A172 (cell line): ENCODE measurements around the gene COPRS. TPM values are rescaled to one million over a fixed set of nuclear protein-coding genes. Genes with fewer than 3 reads are reported as not detected.
A peak's percentile ranks its signal among the peaks of the same experiment; 100 is the strongest.

Experiments used
- DNase-seq: peaks from one replicate; pipeline ENCODE4 v3.0.0-alpha.2; 2015; ENCODE audit warnings: low spot score
- total RNA-seq: library from RNA; depleted of rRNA; stranded (reverse); fragments of >200 nt; shearing (Covaris generic); gene quantifications from 2 replicates; pipeline ENCODE4 v1.2.3, GENCODE V29; 2014; rRNA removed

Gene COPRS, protein sequence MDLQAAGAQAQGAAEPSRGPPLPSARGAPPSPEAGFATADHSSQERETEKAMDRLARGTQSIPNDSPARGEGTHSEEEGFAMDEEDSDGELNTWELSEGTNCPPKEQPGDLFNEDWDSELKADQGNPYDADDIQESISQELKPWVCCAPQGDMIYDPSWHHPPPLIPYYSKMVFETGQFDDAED
- 416 and 441 TPM in 2 replicates for total RNA-seq

GRCh38 chr17:31858642-31859486 is at the start of gene COPRS:
TSS of gene COPRS (minus strand) at chr17:31859244. CDS start at chr17:31859199, 45 bp downstream.
- DNase-seq: peak; percentile 73

GRCh38 chr17:31908386-31908785 is 49.3 kb upstream of the COPRS start:
- no peak for DNase-seq

- peak; percentile 41 for DNase-seq
Measured at GRCh38 chr17:31907342-31907962, 48.4 kb upstream of the COPRS start.

DNA sequence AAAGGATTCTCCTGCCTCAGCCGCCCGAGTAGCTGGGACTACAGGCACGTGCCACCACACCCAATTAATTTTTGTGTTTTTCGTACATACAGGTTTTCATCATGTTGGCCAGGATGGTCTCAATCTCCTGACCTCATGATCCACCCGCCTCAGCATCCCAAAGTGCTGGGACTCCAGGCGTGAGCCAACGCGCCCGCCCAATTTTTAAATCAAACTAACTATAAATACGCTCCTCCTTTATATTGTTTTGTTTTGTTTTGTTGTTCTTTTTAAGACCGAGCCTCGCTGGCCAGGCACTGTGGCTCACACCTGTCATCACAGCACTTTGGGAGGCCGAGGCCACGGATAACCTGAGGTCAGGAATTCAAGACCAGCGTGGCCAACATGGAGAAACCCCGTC is 44.4 kb upstream of the COPRS start:
- DNase-seq: no peak

GRCh38 chr17:31902693-31903092 is 43.6 kb upstream of the COPRS start:
- DNase-seq: no peak

- peak; percentile 33 for DNase-seq
Measured at GRCh38 chr17:31900877-31901276, 41.8 kb upstream of the COPRS start.

- DNase-seq: no peak
Measured at GRCh38 chr17:31888124-31888523, 29.1 kb upstream of the COPRS start.

DNA sequence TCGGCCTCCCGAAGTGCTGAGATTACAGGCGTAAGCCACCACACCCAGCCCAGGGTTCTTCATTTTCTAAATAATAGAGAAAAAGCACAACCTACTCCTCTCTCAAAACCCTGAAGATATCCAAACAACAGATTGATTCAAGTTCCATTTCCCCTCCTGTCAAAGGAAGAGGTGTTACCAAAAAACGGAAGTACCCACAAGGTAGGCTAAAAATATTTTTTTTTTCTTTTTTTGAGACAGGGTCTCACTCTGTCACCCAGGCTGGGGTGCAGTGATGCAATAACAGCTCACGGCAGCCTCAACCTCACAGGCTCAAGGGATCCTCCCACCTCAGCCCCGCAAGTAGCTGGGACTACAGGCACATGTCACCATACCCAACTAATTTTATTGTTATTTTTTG is 23.5 kb upstream of the COPRS start:
- no peak for DNase-seq

DNA sequence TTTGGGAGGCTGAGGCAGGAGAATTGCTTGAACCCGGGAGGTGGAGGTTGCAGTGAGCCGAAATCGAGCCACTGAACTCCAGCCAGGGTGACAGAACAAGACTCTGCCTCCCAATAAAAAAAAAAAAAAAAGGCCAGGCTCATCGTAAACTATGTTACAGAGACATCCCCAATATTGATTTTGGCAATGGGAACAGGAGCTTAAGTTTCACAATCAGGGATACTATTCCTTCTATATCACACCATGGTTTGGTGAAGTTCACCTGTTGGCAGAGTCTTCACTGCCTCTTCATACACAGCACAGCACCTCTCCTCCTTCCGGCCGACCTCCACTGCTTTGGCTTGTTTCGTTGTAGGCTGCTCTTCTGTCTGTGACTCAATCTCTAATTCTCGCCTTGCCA is 21.3 kb upstream of the COPRS start:
- no peak for DNase-seq

GRCh38 chr17:31878703-31879073 is 19.6 kb upstream of the COPRS start:
- no peak for DNase-seq

- peak; percentile 47 for DNase-seq
Measured at GRCh38 chr17:31877911-31878702, 19.1 kb upstream of the COPRS start.

DNA sequence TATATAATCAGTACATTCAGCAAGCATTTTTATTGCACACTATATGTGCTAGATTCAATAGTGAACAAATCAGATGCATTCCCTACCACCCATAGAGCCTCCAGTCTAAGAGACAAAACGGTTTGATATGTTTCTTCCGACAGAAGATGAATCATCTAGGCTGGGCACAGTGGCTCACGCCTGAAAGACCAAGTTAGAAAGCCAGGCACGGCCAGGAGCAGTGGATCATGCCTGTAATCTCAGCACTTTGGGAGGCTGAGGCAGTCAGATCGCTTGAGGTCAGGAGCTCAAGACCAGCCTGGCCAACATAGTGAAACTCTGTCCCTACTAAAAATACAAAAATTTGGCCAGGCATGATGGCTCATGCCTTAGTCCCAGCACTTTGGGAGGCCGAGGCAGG is 18.3 kb upstream of the COPRS start:
- no peak for DNase-seq

DNA sequence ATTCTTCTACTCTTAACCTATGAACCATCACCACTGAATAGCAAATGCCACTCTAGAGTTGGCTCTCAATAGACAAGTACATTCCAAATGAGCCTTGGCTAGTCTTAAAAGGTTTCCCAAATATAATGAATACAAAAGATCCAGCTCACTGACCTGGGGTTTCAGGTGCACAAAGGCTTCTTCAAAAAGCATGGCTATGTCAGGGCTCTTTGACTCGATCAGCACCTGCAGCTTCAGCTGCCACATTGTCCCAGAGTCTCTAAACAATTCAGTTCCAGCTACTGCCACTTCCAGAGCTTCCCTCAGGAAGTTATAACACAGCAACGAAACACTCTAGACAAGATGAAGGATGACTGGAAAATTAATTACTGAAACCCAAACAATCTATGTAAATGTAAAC is 16.0 kb upstream of the COPRS start:
- DNase-seq: no peak

DNA sequence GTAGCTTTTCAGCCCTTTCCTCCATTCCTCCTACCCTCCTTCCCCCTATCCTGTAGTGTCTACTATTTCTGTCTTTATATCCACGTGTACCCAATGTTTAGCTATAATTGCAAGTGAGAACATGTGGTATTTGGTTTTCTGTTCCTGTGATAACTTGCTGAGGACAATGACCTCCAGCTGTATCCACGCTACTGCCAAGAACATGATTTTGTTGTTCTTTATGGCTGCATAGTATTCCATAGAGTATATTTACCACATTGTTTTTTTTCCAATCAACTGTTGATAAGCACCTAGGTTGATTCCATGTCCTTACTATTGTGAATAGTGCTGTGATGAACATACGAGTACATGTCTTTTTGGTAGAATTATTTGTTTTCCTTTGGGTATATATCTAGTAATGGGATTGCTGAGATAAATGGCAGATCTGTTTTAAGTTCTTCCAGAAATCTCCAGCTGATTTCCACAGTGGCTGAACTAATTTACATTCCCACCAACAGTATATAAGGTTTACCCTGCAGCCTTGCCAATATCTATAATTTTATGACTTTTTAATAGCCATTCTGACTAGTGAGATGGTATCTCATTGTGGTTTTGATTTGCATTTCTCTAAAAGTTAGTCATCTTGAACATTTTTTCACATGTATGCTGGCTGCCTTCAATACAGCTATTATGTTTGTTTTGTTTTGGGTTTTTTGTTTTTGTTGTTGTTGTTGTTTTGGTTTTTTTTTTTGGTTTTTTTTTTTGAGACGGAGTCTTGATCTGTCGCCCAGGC is 10.9 kb upstream of the COPRS start:
- no peak for DNase-seq

GRCh38 chr17:31869031-31869430 is 10.0 kb upstream of the COPRS start:
- no peak for DNase-seq

GRCh38 chr17:31859487-31860008 is 504 bp upstream of the COPRS start:
- no peak for DNase-seq

DNA sequence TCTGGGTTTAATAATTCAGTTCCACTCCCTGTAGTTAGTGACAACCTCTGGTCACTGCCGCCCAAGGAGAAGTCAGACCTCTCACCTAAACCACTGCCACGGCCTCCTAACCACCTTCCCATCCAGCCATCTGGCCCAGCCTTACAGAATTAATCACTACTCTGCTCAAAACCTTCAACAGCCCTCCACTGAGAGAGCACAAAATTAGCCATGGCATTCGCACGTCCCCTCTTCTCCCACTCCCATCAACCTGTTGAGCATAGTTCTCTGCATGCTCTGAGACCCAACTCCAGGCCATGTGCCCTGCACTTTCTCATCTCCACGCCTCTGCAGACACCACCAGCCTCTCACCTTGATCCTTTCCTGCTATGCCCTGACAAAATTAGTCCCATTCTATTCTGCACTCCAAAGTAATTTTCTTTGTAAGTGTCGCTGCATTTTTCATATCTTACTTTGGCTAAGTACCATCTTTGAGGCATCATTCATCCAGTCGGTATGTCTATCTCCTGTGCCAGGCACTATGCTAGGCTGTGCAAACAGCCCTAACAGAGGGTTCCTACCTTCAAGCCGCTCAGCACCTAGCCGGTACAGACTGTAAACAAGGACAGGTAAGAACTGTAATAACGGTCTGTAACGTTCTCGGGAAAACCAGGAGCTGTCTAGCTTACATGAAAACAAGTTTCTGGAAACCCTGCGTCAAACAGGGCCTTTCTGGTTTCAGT is 963 bp downstream of the COPRS start:
- no peak for DNase-seq

DNA sequence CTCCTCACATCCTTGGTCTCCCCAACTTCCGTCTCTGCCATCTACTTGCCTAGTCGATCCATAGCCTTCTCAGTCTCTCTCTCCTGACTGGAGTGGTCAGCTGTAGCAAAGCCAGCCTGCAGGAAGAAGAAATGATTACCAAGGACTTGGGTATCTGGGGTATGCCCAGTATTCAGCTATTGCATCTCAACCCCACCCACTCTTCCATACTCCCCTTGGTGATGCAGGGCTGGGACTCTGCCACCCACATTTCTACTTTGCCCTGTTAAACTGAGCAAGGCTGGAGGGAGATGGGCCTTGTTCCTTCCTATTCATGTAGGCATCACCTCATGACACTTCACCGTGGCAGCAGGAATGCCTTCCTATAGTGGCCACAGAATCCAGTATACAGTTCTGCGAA is 2.3 kb downstream of the COPRS start:
- no peak for DNase-seq

DNA sequence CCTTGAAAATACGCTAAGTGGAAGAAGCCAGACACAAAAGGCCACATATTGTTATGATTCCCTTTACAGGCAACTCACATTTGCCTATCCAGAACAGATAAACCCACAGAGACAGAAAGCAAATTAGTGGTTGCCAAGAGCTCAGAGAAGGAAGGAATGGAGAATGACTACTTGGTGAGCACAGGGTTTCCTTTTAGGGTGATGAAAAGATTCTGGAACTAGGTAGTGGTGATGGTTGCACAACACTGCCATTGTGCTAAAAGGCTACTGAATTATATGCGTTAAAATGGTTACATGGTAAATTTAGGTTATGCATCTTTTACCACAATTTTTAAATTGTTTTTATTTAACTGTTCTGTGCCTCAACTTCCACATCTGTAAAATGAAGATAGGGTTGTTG is 4.4 kb downstream of the COPRS start:
- no peak for DNase-seq

- no peak for DNase-seq
Measured at GRCh38 chr17:31853911-31854470, 5.1 kb downstream of the COPRS start.
